GM23338 (cell line): Measurements from ENCODE around the gene MEP1A.

Source experiments
- CREB1 ChIP-seq: fragments of 250-450 bp; sonication (Bioruptor Pico); IDR thresholded peaks from 2 replicates; pipeline ENCODE4 v1.5.0; 2020; ENCODE audit warnings: low read depth, mild to moderate bottlenecking, moderate library complexity
- EZH2 ChIP-seq: fragments of 200-600 bp; sonication (generic); IDR thresholded peaks from one replicate; pipeline ENCODE4 v1.8.0; 2017; ENCODE audit warnings: antibody characterized with exemption, mild to moderate bottlenecking, low read depth; ENCODE audit not compliant: unreplicated experiment
- EZH2phosphoT487 ChIP-seq: fragments of 200-600 bp; sonication (generic); IDR thresholded peaks from one replicate; pipeline ENCODE4 v1.8.1; 2018; ENCODE audit warnings: antibody characterized with exemption; ENCODE audit not compliant: unreplicated experiment
- TF ChIP-seq, protein P1 (sequence below), 2 experiments: fragments of 200-600 bp in 1 of 2; sonication (generic) in 1 of 2; conservative IDR thresholded peaks; 2 replicates each; pipeline versions ENCODE4 v1.5.1 to v1.6.1; 2016 to 2017; ENCODE audit warnings: antibody characterized with exemption in 2 of 2, low read depth in 2 of 2, mild to moderate bottlenecking in 2 of 2, moderate library complexity in 1 of 2
- TF ChIP-seq, protein P2 (sequence below): IDR thresholded peaks from 2 replicates; pipeline ENCODE4 v1.6.1; 2016; ENCODE audit warnings: antibody characterized with exemption

DNA sequence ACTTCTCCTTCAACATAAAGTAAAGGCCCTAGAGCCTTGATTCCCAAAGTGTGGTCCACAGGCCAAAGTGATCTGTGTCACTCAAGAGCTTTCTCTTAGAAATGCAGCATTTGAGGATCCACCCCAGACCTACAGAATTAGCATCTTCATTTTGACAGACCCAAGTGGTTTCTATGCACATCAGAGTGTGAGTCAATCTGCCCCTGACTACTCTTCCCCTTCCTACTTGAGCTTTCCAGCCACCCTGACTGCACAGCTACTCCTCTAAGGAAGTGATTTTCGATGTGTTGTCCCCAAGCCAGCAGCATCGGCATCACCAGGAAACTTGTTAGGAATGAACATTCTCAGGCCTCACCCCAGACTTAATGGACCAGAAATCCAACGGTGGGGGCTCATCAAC lies 2.6 kb downstream of the MEP1A start:
- TF ChIP-seq, protein P1, sequence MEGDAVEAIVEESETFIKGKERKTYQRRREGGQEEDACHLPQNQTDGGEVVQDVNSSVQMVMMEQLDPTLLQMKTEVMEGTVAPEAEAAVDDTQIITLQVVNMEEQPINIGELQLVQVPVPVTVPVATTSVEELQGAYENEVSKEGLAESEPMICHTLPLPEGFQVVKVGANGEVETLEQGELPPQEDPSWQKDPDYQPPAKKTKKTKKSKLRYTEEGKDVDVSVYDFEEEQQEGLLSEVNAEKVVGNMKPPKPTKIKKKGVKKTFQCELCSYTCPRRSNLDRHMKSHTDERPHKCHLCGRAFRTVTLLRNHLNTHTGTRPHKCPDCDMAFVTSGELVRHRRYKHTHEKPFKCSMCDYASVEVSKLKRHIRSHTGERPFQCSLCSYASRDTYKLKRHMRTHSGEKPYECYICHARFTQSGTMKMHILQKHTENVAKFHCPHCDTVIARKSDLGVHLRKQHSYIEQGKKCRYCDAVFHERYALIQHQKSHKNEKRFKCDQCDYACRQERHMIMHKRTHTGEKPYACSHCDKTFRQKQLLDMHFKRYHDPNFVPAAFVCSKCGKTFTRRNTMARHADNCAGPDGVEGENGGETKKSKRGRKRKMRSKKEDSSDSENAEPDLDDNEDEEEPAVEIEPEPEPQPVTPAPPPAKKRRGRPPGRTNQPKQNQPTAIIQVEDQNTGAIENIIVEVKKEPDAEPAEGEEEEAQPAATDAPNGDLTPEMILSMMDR (conservative IDR thresholded peaks at IDR 0.05; ENCODE audit: low read depth in 2 of 2): no peak
- TF ChIP-seq EZH2phosphoT487 (no peak), CREB1 (CRISPR knock-in tag) (no peak), EZH2 (no peak)
- TF ChIP-seq, protein P2, sequence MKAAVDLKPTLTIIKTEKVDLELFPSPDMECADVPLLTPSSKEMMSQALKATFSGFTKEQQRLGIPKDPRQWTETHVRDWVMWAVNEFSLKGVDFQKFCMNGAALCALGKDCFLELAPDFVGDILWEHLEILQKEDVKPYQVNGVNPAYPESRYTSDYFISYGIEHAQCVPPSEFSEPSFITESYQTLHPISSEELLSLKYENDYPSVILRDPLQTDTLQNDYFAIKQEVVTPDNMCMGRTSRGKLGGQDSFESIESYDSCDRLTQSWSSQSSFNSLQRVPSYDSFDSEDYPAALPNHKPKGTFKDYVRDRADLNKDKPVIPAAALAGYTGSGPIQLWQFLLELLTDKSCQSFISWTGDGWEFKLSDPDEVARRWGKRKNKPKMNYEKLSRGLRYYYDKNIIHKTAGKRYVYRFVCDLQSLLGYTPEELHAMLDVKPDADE: no peak
